Mesodermal cell (in vitro differentiated cells): Measurements from ENCODE around the gene MRPL21.

Experiments
- H3K27ac ChIP-seq: 2 replicates; pipeline ENCODE4 v1.7.0; 2013; ENCODE audit warnings: mild to moderate bottlenecking, low read depth, low read length, moderate library complexity; ENCODE audit not compliant: severe bottlenecking
- H3K36me3 ChIP-seq: 2 replicates; pipeline ENCODE4 v1.7.1; 2013; ENCODE audit warnings: mild to moderate bottlenecking, low read length, moderate library complexity; ENCODE audit not compliant: control insufficient read depth, insufficient read depth
- H3K4me1 ChIP-seq: one replicate; pipeline ENCODE4 v1.7.1; 2013; ENCODE audit warnings: mild to moderate bottlenecking, low read length; ENCODE audit not compliant: insufficient read depth, control insufficient read depth, poor library complexity, severe bottlenecking
- H3K4me3 ChIP-seq: 2 replicates; pipeline ENCODE4 v1.7.0; 2013; ENCODE audit warnings: low read length, control low read depth, mild to moderate bottlenecking; ENCODE audit not compliant: insufficient read depth, poor library complexity, severe bottlenecking; ENCODE audit errors: extremely low read depth
- H3K9me3 ChIP-seq: 2 replicates; pipeline ENCODE4 v1.7.1; 2013; ENCODE audit warnings: mild to moderate bottlenecking, low read length, moderate library complexity; ENCODE audit not compliant: control insufficient read depth
- WGBS, 2 experiments: methylation state at CpG; one replicate each; pipeline ENCODE4 v1.1.5; 2013; ENCODE audit warnings: missing lambda C conversion rate in 2 of 2; ENCODE audit not compliant: insufficient coverage in 2 of 2; 5-methylcytosine and 5-hydroxymethylcytosine counted together

The MRPL21 gene

DNA sequence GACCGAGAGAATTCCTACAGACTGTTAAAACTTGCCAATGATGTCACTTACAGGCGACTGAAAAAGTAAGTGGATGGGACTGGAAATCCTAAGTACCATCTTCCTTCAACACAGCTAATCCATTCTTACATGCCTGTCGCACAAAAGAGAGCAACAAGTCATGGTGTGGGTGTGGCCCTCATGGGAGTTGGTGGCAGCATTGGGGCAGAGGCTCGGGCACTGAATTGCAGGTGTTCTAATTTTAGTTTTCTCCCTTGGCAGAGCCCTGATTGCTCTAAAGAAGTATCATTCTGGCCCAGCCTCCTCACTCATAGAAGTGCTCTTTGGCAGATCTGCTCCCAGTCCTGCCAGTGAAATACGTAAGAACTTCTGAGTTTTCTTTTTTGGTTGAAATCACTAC is 4.6 kb upstream of the MRPL21 start:
- Histone ChIP-seq H3K9me3 (no peaks in the 10 kb centered on the region), H3K4me3 (no peak overlapping the region), H3K27ac (no peak overlapping the region), H3K4me1 (no peaks in the 10 kb centered on the region), H3K36me3 (peaks cover 69% of the 10 kb centered on the region)
- 100% methylated on average over 1 to 2 of the region's 5 CpGs for WGBS, 2 experiments

- Histone ChIP-seq H3K4me1 (peaks cover 6% of the 10 kb centered on the region), H3K36me3 (peaks cover 48% of the 10 kb centered on the region), H3K27ac (no peak overlapping the region), H3K9me3 (no peaks in the 10 kb centered on the region), H3K4me3 (peak overlapping the region; percentile 99)
- WGBS, 2 experiments, result 95 to 97% methylated on average over 22 of the region's 23 CpGs
These were observed 2.1 kb upstream of the MRPL21 start for GRCh38 chr11:68905421-68906360.

- H3K9me3 ChIP-seq, result no peaks in the 10 kb centered on the region
- 0 to 5% methylated on average over 13 to 14 of the region's 24 CpGs for WGBS, 2 experiments
- H3K4me1 ChIP-seq, result peaks cover 6% of the 10 kb centered on the region
- peak overlapping the region; percentile 62 for H3K27ac ChIP-seq
- peaks cover 48% of the 10 kb centered on the region for H3K36me3 ChIP-seq
- peak overlapping the region; percentile 99 for H3K4me3 ChIP-seq
These were observed 716 bp upstream of the MRPL21 start for GRCh38 chr11:68904248-68904847.

GRCh38 chr11:68900835-68901381 is 2.7 kb downstream of the MRPL21 start:
- H3K9me3 ChIP-seq, result no peaks in the 10 kb centered on the region
- peaks cover 6% of the 10 kb centered on the region for H3K4me1 ChIP-seq
- no peak overlapping the region for H3K4me3 ChIP-seq
- H3K27ac ChIP-seq, result no peak overlapping the region
- H3K36me3 ChIP-seq, result peaks cover 52% of the 10 kb centered on the region
- 97% methylated on average over 9 of the region's 9 CpGs for WGBS, 2 experiments

DNA sequence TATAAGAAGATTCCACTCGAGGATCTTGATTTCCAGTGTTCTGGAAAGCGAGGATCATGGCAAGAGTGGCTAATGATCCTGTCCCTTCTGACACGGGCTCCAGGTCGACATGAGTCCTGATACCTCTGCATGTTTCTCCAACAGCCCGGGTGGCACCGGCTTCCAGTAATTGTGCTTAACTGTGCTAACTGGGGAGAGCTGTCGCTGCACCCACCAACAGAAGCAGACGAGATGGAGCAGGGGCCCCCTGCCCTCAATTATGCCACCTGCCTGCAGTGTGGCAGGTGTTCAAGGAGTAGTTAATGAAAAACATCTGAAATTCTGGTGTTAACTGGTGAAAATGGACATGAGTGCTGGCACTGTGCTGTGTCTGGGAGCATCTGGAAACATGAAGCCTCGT is 6.2 kb downstream of the MRPL21 start:
- 92 to 96% methylated on average over 9 of the region's 9 CpGs for WGBS, 2 experiments
- Histone ChIP-seq H3K36me3 (peaks cover 79% of the 10 kb centered on the region), H3K27ac (no peak overlapping the region), H3K4me1 (no peaks in the 10 kb centered on the region), H3K4me3 (no peak overlapping the region), H3K9me3 (no peaks in the 10 kb centered on the region)

- no peak overlapping the region for H3K27ac ChIP-seq
- WGBS, 2 experiments, result 94 to 95% methylated on average over 19 to 20 of the region's 23 CpGs
- H3K4me3 ChIP-seq, result no peak overlapping the region
- H3K9me3 ChIP-seq, result no peaks in the 10 kb centered on the region
- H3K36me3 ChIP-seq, result peaks cover 84% of the 10 kb centered on the region
- H3K4me1 ChIP-seq, result no peaks in the 10 kb centered on the region
These were observed 7.3 kb downstream of the MRPL21 start for GRCh38 chr11:68896171-68896959.

- H3K36me3 ChIP-seq, result peaks cover 79% of the 10 kb centered on the region
- H3K9me3 ChIP-seq, result no peaks in the 10 kb centered on the region
- H3K4me3 ChIP-seq, result no peak overlapping the region
- no peak overlapping the region for H3K27ac ChIP-seq
- H3K4me1 ChIP-seq, result no peaks in the 10 kb centered on the region
- WGBS, 2 experiments, result 95 to 100% methylated on average over 3 to 4 of the region's 5 CpGs
These were observed 10.3 kb downstream of the MRPL21 start for GRCh38 chr11:68893282-68893681.

GRCh38 chr11:68892576-68892975 is 11.1 kb downstream of the MRPL21 start:
- no peaks in the 10 kb centered on the region for H3K4me1 ChIP-seq
- peaks cover 72% of the 10 kb centered on the region for H3K36me3 ChIP-seq
- WGBS, 2 experiments, result 96 to 97% methylated on average over 16 of the region's 20 CpGs
- no peaks in the 10 kb centered on the region for H3K9me3 ChIP-seq
- no peak overlapping the region for H3K27ac ChIP-seq
- H3K4me3 ChIP-seq, result no peak overlapping the region

DNA sequence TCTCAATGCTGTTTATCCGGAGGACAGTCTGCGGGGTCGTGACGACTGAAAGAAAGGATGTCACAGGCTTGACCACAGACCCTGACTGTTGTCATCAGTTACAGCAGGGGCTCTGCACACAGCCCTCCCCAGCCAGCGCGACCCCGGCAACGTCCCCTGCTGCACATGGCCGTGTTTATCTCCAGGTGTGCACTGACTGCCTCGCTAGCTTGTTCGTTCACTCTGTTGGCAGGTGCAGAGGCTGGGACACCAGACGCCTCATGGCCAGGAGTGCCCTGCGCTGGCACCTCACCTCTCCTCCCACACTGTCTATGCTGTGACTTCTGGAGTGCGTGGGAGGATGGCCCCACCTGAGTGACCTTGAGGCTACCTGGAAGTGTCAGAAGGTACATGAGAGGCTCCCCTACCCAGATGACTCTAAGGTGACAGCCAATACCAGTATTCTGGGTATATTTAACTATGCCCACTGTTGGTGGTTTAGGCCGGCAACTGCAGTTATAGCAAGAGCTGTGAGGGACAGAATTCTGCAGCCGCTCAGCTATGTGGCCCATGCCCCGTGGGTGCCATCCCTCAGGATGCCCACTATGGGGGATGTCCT is 12.2 kb downstream of the MRPL21 start:
- peaks cover 65% of the 10 kb centered on the region for H3K36me3 ChIP-seq
- no peak overlapping the region for H3K4me3 ChIP-seq
- no peak overlapping the region for H3K27ac ChIP-seq
- WGBS, 2 experiments, result 95 to 96% methylated on average over 16 to 17 of the region's 17 CpGs
- no peaks in the 10 kb centered on the region for H3K4me1 ChIP-seq
- no peaks in the 10 kb centered on the region for H3K9me3 ChIP-seq
